SK-N-SH (cell line): ENCODE results near the gene B4GALNT1. TPM values are rescaled to one million over a fixed set of nuclear protein-coding genes. Genes with fewer than 3 reads are reported as not detected.

Experiments
- CTCF ChIA-PET: fragments of 300-600, 350-600 bp; formaldehyde crosslinking; extraction: SDS; loops from one replicate; lab custom pipeline; 2021; lab: Yijun Ruan, JAX
- POLR2A ChIA-PET: fragments of 350-600 bp; sonication (Branson Sonifier 250); formaldehyde crosslinking; extraction: SDS; loops from one replicate; lab custom pipeline; 2020; ENCODE audit warnings: antibody characterized with exemption, inconsistent platforms; lab: Yijun Ruan, JAX
- DNase-seq: peaks from one replicate; pipeline ENCODE4 v3.0.0; 2012
- H2AFZ ChIP-seq: fragments of 200-600 bp; sonication (generic); 2 replicates; pipeline ENCODE4 v1.8.1; 2016; ENCODE audit warnings: antibody characterized with exemption, mild to moderate bottlenecking, low read depth
- H3F3A ChIP-seq: fragments of 200-600 bp; sonication (generic); replicated peaks from 2 replicates; pipeline ENCODE3; 2016; ENCODE audit warnings: antibody characterized with exemption, mild to moderate bottlenecking; ENCODE audit not compliant: insufficient read depth
- H3K27ac ChIP-seq, 2 experiments: fragments of 200-500 bp in 1 of 2; fragments of 200-600 bp in 1 of 2; sonication (Bioruptor generic) in 1 of 2; sonication (generic), shearing (Covaris generic) in 1 of 2; 2 replicates each; pipeline versions ENCODE4 v1.5.1 to v1.6.1; 2014 to 2016; ENCODE audit warnings: low read depth in 2 of 2, inconsistent platforms in 1 of 2, low read length in 1 of 2, mild to moderate bottlenecking in 1 of 2, mixed read lengths in 1 of 2
- H3K27me3 ChIP-seq: fragments of 200-600 bp; sonication (generic), shearing (Covaris generic); 2 replicates; pipeline ENCODE4 v1.6.1; 2016; ENCODE audit warnings: mixed run types; ENCODE audit not compliant: insufficient read depth
- H3K36me3 ChIP-seq, 2 experiments: fragments of 200-500 bp in 1 of 2; fragments of 200-600 bp in 1 of 2; sonication (Bioruptor generic) in 1 of 2; sonication (generic) in 1 of 2; replicated peaks in 1 of 2; 2 replicates each; pipeline versions ENCODE3 to v1.5.1; 2014 to 2016; ENCODE audit warnings: low read length in 1 of 2, mild to moderate bottlenecking in 1 of 2; ENCODE audit not compliant: insufficient read depth in 2 of 2, control insufficient read depth in 1 of 2
- H3K4me1 ChIP-seq, 2 experiments: fragments of 200-500 bp in 1 of 2; fragments of 200-600 bp in 1 of 2; sonication (Bioruptor generic) in 1 of 2; sonication (generic), shearing (Covaris generic) in 1 of 2; 2 replicates each; pipeline versions ENCODE4 v1.5.1 to v1.6.1; 2014 to 2016; ENCODE audit warnings: low read depth in 1 of 2, low read length in 1 of 2, mixed run types in 1 of 2; ENCODE audit not compliant: insufficient read depth in 2 of 2, control insufficient read depth in 1 of 2
- H3K4me2 ChIP-seq: fragments of 200-600 bp; sonication (generic), shearing (Covaris generic); 2 replicates; pipeline ENCODE4 v1.6.1; 2017; ENCODE audit warnings: mixed run types
- H3K4me3 ChIP-seq, 2 experiments: fragments of 200-500 bp in 1 of 2; fragments of 200-600 bp in 1 of 2; sonication (Bioruptor generic) in 1 of 2; sonication (generic), shearing (Covaris generic) in 1 of 2; 2 replicates each; pipeline versions ENCODE4 v1.5.1 to v1.8.1; 2014 to 2016; ENCODE audit warnings: low read depth in 2 of 2, inconsistent platforms in 1 of 2, low read length in 1 of 2, mild to moderate bottlenecking in 1 of 2, mixed read lengths in 1 of 2, moderate library complexity in 1 of 2
- H3K79me2 ChIP-seq: fragments of 200-600 bp; sonication (generic); 2 replicates; pipeline ENCODE4 v1.8.1; 2017; ENCODE audit warnings: mild to moderate bottlenecking; ENCODE audit not compliant: insufficient read depth
- H3K9ac ChIP-seq: fragments of 200-600 bp; sonication (generic); 2 replicates; pipeline ENCODE4 v1.6.1; 2017; ENCODE audit warnings: mixed run types
- H3K9me2 ChIP-seq: fragments of 200-600 bp; sonication (generic); 2 replicates; pipeline ENCODE4 v1.6.1; 2017; ENCODE audit warnings: mixed run types
- H3K9me3 ChIP-seq: fragments of 200-600 bp; sonication (generic); 2 replicates; pipeline ENCODE4 v1.6.1; 2017; ENCODE audit warnings: mixed run types, mild to moderate bottlenecking, moderate library complexity
- H4K20me1 ChIP-seq: fragments of 200-600 bp; sonication (generic); 2 replicates; pipeline ENCODE4 v1.6.1; 2017; ENCODE audit warnings: mild to moderate bottlenecking, mixed run types; ENCODE audit not compliant: insufficient read depth
- MEF2A ChIP-seq: IDR thresholded peaks from 2 replicates; pipeline ENCODE4 v1.4.0; 2012; ENCODE audit warnings: low read depth, borderline replicate concordance
- MXI1 ChIP-seq: IDR thresholded peaks from 2 replicates; pipeline ENCODE4 v1.6.1; 2012; ENCODE audit warnings: mild to moderate bottlenecking, low read depth, low read length, improper control_type of control experiment
- NFIC ChIP-seq: IDR thresholded peaks from 2 replicates; pipeline ENCODE4 v1.4.0; 2012; ENCODE audit warnings: borderline replicate concordance
- POLR2AphosphoS5 ChIP-seq: IDR thresholded peaks from 2 replicates; pipeline ENCODE4 v1.6.1; 2012; ENCODE audit warnings: low read depth, low read length
- RAD21 ChIP-seq: IDR thresholded peaks from 2 replicates; pipeline ENCODE4 v1.6.1; 2012; ENCODE audit warnings: mild to moderate bottlenecking, low read length
- RXRA ChIP-seq: IDR thresholded peaks from 2 replicates; pipeline ENCODE4 v1.4.0; 2012; ENCODE audit warnings: low read depth, mild to moderate bottlenecking, borderline replicate concordance
- SMC3 ChIP-seq: IDR thresholded peaks from 2 replicates; pipeline ENCODE4 v1.6.1; 2012; ENCODE audit warnings: low read depth, low read length, improper control_type of control experiment
- TAF1 ChIP-seq: IDR thresholded peaks from 2 replicates; pipeline ENCODE4 v1.6.1; 2012; ENCODE audit warnings: low read depth, mild to moderate bottlenecking, low read length, moderate library complexity, borderline replicate concordance
- TCF12 ChIP-seq: IDR thresholded peaks from 2 replicates; pipeline ENCODE4 v1.4.0; 2012
- TEAD4 ChIP-seq: IDR thresholded peaks from 2 replicates; pipeline ENCODE4 v1.4.0; 2012; ENCODE audit warnings: mild to moderate bottlenecking, borderline replicate concordance; ENCODE audit not compliant: insufficient read depth
- YY1 ChIP-seq: IDR thresholded peaks from 2 replicates; pipeline ENCODE4 v1.4.0; 2012; ENCODE audit warnings: low read depth, mild to moderate bottlenecking
- WGBS: methylation state at CpG from one replicate; pipeline ENCODE4 v1.1.6; 2017; ENCODE audit warnings: low lambda C conversion rate; 5-methylcytosine and 5-hydroxymethylcytosine counted together
- polyA plus RNA-seq, 3 experiments: library from polyadenylated mRNA; depleted of rRNA; stranded (reverse); fragments of >200 nt; gene quantifications; 2 replicates each; pipeline ENCODE4 v1.2.3, GENCODE V29; 2012
- TF ChIP-seq, protein P1 (sequence below): IDR thresholded peaks from 2 replicates; pipeline ENCODE4 v1.4.0; 2012; ENCODE audit warnings: low read depth, borderline replicate concordance
- TF ChIP-seq, protein P2 (sequence below): IDR thresholded peaks from 2 replicates; pipeline ENCODE4 v1.4.0; 2012; ENCODE audit warnings: low read depth
- TF ChIP-seq, protein P3 (sequence below): fragments of 200-600 bp; sonication (generic); IDR thresholded peaks from 2 replicates; pipeline ENCODE4 v1.6.1; 2017; ENCODE audit warnings: antibody characterized with exemption, mild to moderate bottlenecking, moderate library complexity
- TF ChIP-seq, protein P4 (sequence below): fragments of 150-350 bp; IDR thresholded peaks from 2 replicates; pipeline ENCODE4 v1.6.1; 2016; ENCODE audit warnings: mild to moderate bottlenecking, low read depth, low read length
- TF ChIP-seq, protein P5 (sequence below): IDR thresholded peaks from 2 replicates; pipeline ENCODE4 v1.6.1; 2012; ENCODE audit warnings: mild to moderate bottlenecking, low read depth, low read length, moderate library complexity

The B4GALNT1 gene
- polyA plus RNA-seq, 1 of the 3 experiments (the other 2 are of a cell fraction), result 5.3 TPM

DNA sequence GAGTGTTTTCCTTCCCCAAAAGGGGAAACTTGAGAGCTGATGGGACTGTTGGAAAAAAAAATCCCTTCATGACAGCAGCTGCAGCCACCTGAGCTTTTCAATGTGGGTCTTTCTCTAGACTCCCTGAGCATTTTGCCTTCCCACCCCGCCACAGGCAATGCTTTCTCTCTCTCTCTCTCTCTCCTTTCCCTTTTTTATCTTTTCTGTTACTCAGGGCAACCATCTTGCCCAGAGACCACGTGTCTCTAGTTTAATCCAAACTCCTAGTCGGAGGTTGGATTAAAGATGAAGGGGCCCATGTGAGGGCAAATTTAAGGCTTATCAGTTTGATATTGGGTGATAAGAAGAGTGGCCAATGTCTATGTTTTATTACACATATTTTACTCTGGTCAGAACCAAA, 25.9 kb upstream of the B4GALNT1 start:
- Histone ChIP-seq H3K27ac (no peak overlapping the region), H4K20me1 (no peaks in the 10 kb centered on the region), H2AFZ (no peak overlapping the region), H3K4me2 (no peak overlapping the region), H3K36me3 (no peaks in the 10 kb centered on the region), H3K4me1 (no peaks in the 10 kb centered on the region), H3K9me2 (no peaks in the 10 kb centered on the region), H3K9me3 (peaks cover 11% of the 10 kb centered on the region), H3K27me3 (0 out of 2 replicates have a peak, but pooled peaks cover 5% of the 10 kb centered on the region), H3K79me2 (no peaks in the 10 kb centered on the region), H3F3A (no peaks in the 10 kb centered on the region), H3K4me3 (no peak overlapping the region), H3K9ac (no peak overlapping the region)
- POLR2A ChIA-PET, result no interaction called here
- TF ChIP-seq RXRA, result no peak
- TF ChIP-seq, protein P1, sequence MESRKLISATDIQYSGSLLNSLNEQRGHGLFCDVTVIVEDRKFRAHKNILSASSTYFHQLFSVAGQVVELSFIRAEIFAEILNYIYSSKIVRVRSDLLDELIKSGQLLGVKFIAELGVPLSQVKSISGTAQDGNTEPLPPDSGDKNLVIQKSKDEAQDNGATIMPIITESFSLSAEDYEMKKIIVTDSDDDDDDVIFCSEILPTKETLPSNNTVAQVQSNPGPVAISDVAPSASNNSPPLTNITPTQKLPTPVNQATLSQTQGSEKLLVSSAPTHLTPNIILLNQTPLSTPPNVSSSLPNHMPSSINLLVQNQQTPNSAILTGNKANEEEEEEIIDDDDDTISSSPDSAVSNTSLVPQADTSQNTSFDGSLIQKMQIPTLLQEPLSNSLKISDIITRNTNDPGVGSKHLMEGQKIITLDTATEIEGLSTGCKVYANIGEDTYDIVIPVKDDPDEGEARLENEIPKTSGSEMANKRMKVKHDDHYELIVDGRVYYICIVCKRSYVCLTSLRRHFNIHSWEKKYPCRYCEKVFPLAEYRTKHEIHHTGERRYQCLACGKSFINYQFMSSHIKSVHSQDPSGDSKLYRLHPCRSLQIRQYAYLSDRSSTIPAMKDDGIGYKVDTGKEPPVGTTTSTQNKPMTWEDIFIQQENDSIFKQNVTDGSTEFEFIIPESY, result no peak
- no peak for TF ChIP-seq NFIC
- TF ChIP-seq TCF12, result no peak
- TF ChIP-seq, protein P2, sequence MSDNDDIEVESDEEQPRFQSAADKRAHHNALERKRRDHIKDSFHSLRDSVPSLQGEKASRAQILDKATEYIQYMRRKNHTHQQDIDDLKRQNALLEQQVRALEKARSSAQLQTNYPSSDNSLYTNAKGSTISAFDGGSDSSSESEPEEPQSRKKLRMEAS, result no peak
- TF ChIP-seq RAD21, result no peak
- CTCF ChIA-PET, result interaction anchor here (1.4 to 1.6 kb wide), 3 partner anchors 16 to 75 kb away, joined by 3 to 4 read pairs (median 3); partner anchors contain the start of gene B4GALNT1
- 31% methylated on average over 3 of the region's 3 CpGs for WGBS
- no peak for DNase-seq

DNA sequence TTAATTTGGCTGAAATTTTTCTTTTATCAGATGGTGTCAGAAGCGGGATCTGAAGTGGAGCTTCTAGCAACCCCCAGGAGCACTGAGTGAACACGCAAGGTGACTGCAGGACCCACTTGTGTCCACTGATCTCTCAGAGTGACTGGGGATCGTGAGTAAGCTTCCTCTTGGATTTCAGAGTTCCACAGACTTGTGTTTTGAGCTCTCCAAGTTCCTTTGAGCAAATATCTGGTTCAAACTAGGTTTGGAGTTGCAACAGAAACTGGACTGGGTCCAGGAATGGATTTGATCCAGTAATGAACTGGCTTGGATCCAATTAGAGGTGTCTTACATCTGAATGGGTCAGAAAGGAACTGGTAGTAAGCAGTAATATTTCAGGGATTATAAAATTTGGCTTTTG, 24.7 kb upstream of the B4GALNT1 start:
- ChIA-PET CTCF (interaction anchor here (0.8 to 3.4 kb wide), 6 partner anchors 9 to 25 kb away, joined by 3 to 15 read pairs (median 3); partner anchors contain the start of gene B4GALNT1), POLR2A (no interaction called here)
- DNase-seq, result no peak
- H3K27me3 ChIP-seq, result 0 out of 2 replicates have a peak, but pooled peaks cover 5% of the 10 kb centered on the region
- H3K4me2 ChIP-seq, result no peak overlapping the region
- H3K9me3 ChIP-seq, result peaks cover 11% of the 10 kb centered on the region
- no peak overlapping the region for H2AFZ ChIP-seq
- no peak overlapping the region for H3K27ac ChIP-seq
- no peaks in the 10 kb centered on the region for H3K4me1 ChIP-seq
- H3K36me3 ChIP-seq, result no peaks in the 10 kb centered on the region
- H4K20me1 ChIP-seq, result no peaks in the 10 kb centered on the region
- no peak overlapping the region for H3K4me3 ChIP-seq
- WGBS, result 13% methylated on average over 3 of the region's 3 CpGs
- no peaks in the 10 kb centered on the region for H3K79me2 ChIP-seq
- H3F3A ChIP-seq, result no peaks in the 10 kb centered on the region
- H3K9me2 ChIP-seq, result no peaks in the 10 kb centered on the region
- H3K9ac ChIP-seq, result no peak overlapping the region
- TF ChIP-seq MEF2A (no peak), SMC3 (no peak), TAF1 (no peak), RXRA (no peak), MXI1 (no peak), YY1 (no peak), POLR2AphosphoS5 (no peak), RAD21 (no peak), TEAD4 (no peak)
- TF ChIP-seq, protein P3, sequence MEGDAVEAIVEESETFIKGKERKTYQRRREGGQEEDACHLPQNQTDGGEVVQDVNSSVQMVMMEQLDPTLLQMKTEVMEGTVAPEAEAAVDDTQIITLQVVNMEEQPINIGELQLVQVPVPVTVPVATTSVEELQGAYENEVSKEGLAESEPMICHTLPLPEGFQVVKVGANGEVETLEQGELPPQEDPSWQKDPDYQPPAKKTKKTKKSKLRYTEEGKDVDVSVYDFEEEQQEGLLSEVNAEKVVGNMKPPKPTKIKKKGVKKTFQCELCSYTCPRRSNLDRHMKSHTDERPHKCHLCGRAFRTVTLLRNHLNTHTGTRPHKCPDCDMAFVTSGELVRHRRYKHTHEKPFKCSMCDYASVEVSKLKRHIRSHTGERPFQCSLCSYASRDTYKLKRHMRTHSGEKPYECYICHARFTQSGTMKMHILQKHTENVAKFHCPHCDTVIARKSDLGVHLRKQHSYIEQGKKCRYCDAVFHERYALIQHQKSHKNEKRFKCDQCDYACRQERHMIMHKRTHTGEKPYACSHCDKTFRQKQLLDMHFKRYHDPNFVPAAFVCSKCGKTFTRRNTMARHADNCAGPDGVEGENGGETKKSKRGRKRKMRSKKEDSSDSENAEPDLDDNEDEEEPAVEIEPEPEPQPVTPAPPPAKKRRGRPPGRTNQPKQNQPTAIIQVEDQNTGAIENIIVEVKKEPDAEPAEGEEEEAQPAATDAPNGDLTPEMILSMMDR, result no peak
- TF ChIP-seq, protein P1, result no peak
- TF ChIP-seq, protein P4, sequence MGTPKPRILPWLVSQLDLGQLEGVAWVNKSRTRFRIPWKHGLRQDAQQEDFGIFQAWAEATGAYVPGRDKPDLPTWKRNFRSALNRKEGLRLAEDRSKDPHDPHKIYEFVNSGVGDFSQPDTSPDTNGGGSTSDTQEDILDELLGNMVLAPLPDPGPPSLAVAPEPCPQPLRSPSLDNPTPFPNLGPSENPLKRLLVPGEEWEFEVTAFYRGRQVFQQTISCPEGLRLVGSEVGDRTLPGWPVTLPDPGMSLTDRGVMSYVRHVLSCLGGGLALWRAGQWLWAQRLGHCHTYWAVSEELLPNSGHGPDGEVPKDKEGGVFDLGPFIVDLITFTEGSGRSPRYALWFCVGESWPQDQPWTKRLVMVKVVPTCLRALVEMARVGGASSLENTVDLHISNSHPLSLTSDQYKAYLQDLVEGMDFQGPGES, result no peak
- TF ChIP-seq, protein P5, sequence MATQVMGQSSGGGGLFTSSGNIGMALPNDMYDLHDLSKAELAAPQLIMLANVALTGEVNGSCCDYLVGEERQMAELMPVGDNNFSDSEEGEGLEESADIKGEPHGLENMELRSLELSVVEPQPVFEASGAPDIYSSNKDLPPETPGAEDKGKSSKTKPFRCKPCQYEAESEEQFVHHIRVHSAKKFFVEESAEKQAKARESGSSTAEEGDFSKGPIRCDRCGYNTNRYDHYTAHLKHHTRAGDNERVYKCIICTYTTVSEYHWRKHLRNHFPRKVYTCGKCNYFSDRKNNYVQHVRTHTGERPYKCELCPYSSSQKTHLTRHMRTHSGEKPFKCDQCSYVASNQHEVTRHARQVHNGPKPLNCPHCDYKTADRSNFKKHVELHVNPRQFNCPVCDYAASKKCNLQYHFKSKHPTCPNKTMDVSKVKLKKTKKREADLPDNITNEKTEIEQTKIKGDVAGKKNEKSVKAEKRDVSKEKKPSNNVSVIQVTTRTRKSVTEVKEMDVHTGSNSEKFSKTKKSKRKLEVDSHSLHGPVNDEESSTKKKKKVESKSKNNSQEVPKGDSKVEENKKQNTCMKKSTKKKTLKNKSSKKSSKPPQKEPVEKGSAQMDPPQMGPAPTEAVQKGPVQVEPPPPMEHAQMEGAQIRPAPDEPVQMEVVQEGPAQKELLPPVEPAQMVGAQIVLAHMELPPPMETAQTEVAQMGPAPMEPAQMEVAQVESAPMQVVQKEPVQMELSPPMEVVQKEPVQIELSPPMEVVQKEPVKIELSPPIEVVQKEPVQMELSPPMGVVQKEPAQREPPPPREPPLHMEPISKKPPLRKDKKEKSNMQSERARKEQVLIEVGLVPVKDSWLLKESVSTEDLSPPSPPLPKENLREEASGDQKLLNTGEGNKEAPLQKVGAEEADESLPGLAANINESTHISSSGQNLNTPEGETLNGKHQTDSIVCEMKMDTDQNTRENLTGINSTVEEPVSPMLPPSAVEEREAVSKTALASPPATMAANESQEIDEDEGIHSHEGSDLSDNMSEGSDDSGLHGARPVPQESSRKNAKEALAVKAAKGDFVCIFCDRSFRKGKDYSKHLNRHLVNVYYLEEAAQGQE, result no peak
